Ovary (tissue), 3 donors: ENCODE results near the gene CDCP2.

ENCODE experiments used
- CTCF ChIP-seq, 3 donors: fragments of 450-650 bp in 2 of 3; fragments of 200-600 bp in 1 of 3; IDR thresholded peaks; one replicate each; pipeline versions ENCODE4 v1.5.1 to v1.8.0; 2016 to 2022; ENCODE audit warnings: antibody characterized with exemption in 3 of 3, mild to moderate bottlenecking in 1 of 3
- EP300 ChIP-seq: sonication (generic); formaldehyde crosslinking; IDR thresholded peaks from one replicate; pipeline ENCODE4 v1.6.1; 2017; ENCODE audit warnings: antibody characterized with exemption
- donor health status: DM: no; HTN: no; CAD: no.

DNA sequence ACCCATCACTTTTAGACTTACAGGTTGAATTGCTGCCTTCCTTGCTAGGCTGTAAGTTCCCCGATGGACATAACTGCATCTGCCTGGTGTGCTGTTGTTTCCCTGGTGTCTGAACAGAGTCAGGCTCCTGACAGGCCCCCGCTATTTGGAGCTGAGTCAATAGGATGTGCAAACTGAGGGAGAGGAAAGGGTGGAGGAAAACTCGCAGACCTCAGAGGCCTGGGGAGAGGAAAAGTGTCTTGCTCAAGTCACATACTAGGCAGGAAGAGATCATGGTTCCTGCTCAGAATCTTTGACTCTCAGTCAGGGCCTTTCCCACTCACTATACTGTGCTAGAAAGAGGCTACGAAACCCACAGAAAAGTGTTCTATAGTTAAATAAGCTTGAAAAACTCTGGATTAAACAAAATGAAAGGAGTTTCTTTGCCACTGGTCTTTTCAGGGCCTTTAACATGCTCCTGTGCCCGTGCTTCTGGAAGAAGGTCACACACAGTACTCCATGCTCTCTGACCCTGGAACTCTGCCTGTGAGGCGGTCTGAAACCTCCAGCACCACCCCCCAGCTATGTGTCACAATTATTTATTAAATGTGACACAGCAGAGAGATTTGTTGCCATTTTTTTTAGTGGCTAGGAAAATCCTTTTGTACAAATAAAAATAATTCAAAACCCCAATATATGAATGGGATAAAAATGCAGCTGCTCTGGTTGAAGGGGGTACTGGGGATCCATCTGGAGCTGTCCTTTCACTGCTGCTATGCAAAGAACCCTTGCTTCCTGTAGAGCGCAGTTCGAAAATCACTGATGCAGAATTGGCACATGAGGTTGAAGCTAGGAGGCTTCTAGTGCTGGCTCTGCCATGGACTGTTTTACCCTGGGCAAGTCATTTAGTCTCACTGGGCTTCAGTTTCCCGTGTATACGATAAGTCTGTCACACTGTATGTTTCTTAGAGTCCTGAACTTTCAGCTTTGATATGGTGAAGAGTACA lies 20.1 kb upstream of the CDCP2 start:
- TF ChIP-seq CTCF (IDR thresholded peaks at IDR 0.05) (no peak), EP300 (no peak)
